ENCODE results near the gene SPDYE4. TPM values are rescaled to one million over a fixed set of nuclear protein-coding genes. Genes with fewer than 3 reads are reported as not detected.

SPDYE4 gene
- total RNA-seq, 2 experiments from 2014 or later: not detected

GRCh38 chr17:8712698-8713097, 45.6 kb downstream of the SPDYE4 start:
- no peak for TF ChIP-seq CTCF (IDR thresholded peaks at IDR 0.05)
- H3K27ac Mint-ChIP-seq: no peak overlapping the region
- H3K27me3 ChIP-seq (ENCODE audit: control insufficient read depth in 1 of 2, insufficient read depth in 2 of 2, low read length in 2 of 2): peaks cover 0 to 3% of the 10 kb centered on the region in 2 experiments
- CTCF ChIA-PET: no interaction called here
- H3K4me1 Mint-ChIP-seq (ENCODE audit: low read depth): no peaks in the 10 kb centered on the region
- no peaks in the 10 kb centered on the region for H3K36me3 ChIP-seq (ENCODE audit: insufficient read depth, low read length)
- no peak overlapping the region for H3K4me3 Mint-ChIP-seq
- peaks cover 21% of the 10 kb centered on the region for H3K27me3 Mint-ChIP-seq
- no peak for DNase-seq
- no peaks in the 10 kb centered on the region for H3K4me1 ChIP-seq (ENCODE audit: insufficient read depth, low read length)
- no peaks in the 10 kb centered on the region for H3K36me3 Mint-ChIP-seq (ENCODE audit: low read depth)
- H3K4me3 ChIP-seq (ENCODE audit: low read length): no peak overlapping the region
- intact Hi-C loops (cut with DNase I, micrococcal nuclease): no loop called here
- H3K9me3 Mint-ChIP-seq: no peaks in the 10 kb centered on the region
- H3K9me3 ChIP-seq (ENCODE audit: control insufficient read depth in 1 of 2, insufficient read depth in 1 of 2, low read length in 2 of 2): no peaks in the 10 kb centered on the region
- no peak overlapping the region for H3K27ac ChIP-seq (ENCODE audit: low read depth in 1 of 2, low read length in 2 of 2)
- POLR2A ChIA-PET: no interaction called here
- ATAC-seq (ENCODE audit: poor library complexity): no peak

GRCh38 chr17:8711291-8711690, 47.1 kb downstream of the SPDYE4 start:
- CTCF ChIA-PET: no interaction called here
- H3K27me3 Mint-ChIP-seq: peaks cover 30% of the 10 kb centered on the region
- H3K27ac Mint-ChIP-seq: no peak overlapping the region
- H3K36me3 ChIP-seq (ENCODE audit: insufficient read depth, low read length): no peaks in the 10 kb centered on the region
- peaks cover 4 to 8% of the 10 kb centered on the region in 2 experiments for H3K27me3 ChIP-seq (ENCODE audit: control insufficient read depth in 1 of 2, insufficient read depth in 2 of 2, low read length in 2 of 2)
- no peak for ATAC-seq (ENCODE audit: poor library complexity)
- POLR2A ChIA-PET: no interaction called here
- H3K9me3 ChIP-seq (ENCODE audit: control insufficient read depth in 1 of 2, insufficient read depth in 1 of 2, low read length in 2 of 2): no peaks in the 10 kb centered on the region
- H3K9me3 Mint-ChIP-seq: no peaks in the 10 kb centered on the region
- H3K4me1 Mint-ChIP-seq (ENCODE audit: low read depth): no peaks in the 10 kb centered on the region
- TF ChIP-seq CTCF (IDR thresholded peaks at IDR 0.05): no peak
- no peaks in the 10 kb centered on the region for H3K4me1 ChIP-seq (ENCODE audit: insufficient read depth, low read length)
- DNase-seq: no peak
- no peak overlapping the region for H3K27ac ChIP-seq (ENCODE audit: low read depth in 1 of 2, low read length in 2 of 2)
- H3K4me3 ChIP-seq (ENCODE audit: low read length): no peak overlapping the region
- H3K36me3 Mint-ChIP-seq (ENCODE audit: low read depth): no peaks in the 10 kb centered on the region
- no peak overlapping the region for H3K4me3 Mint-ChIP-seq
- intact Hi-C loops (cut with DNase I, micrococcal nuclease): no loop called here

- ChIA-PET POLR2A (no interaction called here), CTCF (interaction anchor here (0.6 kb wide), 1 partner anchor 590 kb away, joined by 5 read pairs; no protein-coding TSS in a partner anchor)
- intact Hi-C loops (cut with DNase I, micrococcal nuclease): no loop called here
- Mint-ChIP-seq H3K4me1 (ENCODE audit: low read depth) (no peaks in the 10 kb centered on the region), H3K27ac (no peak overlapping the region), H3K4me3 (no peak overlapping the region), H3K9me3 (no peaks in the 10 kb centered on the region), H3K27me3 (peaks cover 35% of the 10 kb centered on the region), H3K36me3 (ENCODE audit: low read depth) (no peaks in the 10 kb centered on the region)
- Histone ChIP-seq H3K27ac (ENCODE audit: low read depth in 1 of 2, low read length in 2 of 2) (no peak overlapping the region), H3K27me3 (ENCODE audit: control insufficient read depth in 1 of 2, insufficient read depth in 2 of 2, low read length in 2 of 2) (peaks cover 4 to 8% of the 10 kb centered on the region in 2 experiments), H3K4me1 (ENCODE audit: insufficient read depth, low read length) (no peaks in the 10 kb centered on the region), H3K9me3 (ENCODE audit: control insufficient read depth in 1 of 2, insufficient read depth in 1 of 2, low read length in 2 of 2) (no peaks in the 10 kb centered on the region), H3K4me3 (ENCODE audit: low read length) (no peak overlapping the region), H3K36me3 (ENCODE audit: insufficient read depth, low read length) (no peaks in the 10 kb centered on the region)
- no peak for TF ChIP-seq CTCF (IDR thresholded peaks at IDR 0.05)
- ATAC-seq (ENCODE audit: poor library complexity) (no peak), DNase-seq (no peak)
These were observed 47.5 kb downstream of the SPDYE4 start for GRCh38 chr17:8710813-8711212.
